Gastrocnemius medialis (tissue), 4 donors: ENCODE measurements around the gene HES4. TPM values are rescaled to one million over a fixed set of nuclear protein-coding genes. Genes with fewer than 3 reads are reported as not detected.
A peak's percentile ranks its signal among the peaks of the same experiment; 100 is the strongest.

Experiments
- ATAC-seq, 2 donors: fragments of 150-250 bp; one replicate each; pipeline ENCODE4 v1.9.1; 2016
- DNase-seq, 2 donors: peaks; one replicate each; pipeline ENCODE4 v3.0.0-alpha.2; 2019
- H3K27ac ChIP-seq, 4 donors: fragments of 200-600 bp; sonication (generic); 1 replicate in 1 of 4; 2 replicates in 3 of 4; pipeline ENCODE4 v1.5.1; 2016 to 2018; ENCODE audit warnings: mild to moderate bottlenecking in 2 of 4, moderate library complexity in 1 of 4
- H3K27me3 ChIP-seq, 3 donors: fragments of 200-600 bp; sonication (generic) in 2 of 3; 1 replicate in 1 of 3; 2 replicates in 2 of 3; pipeline versions ENCODE4 v1.5.1 to v1.6.0; 2016 to 2019; ENCODE audit warnings: mild to moderate bottlenecking in 1 of 3, moderate library complexity in 1 of 3
- H3K36me3 ChIP-seq, 2 donors: fragments of 200-600 bp; sonication (generic) in 1 of 2; one replicate each; pipeline ENCODE4 v1.5.1; 2017 to 2018
- H3K4me1 ChIP-seq, 2 donors: fragments of 200-600 bp; sonication (generic) in 1 of 2; one replicate each; pipeline ENCODE4 v1.5.1; 2016 to 2017; ENCODE audit warnings: mild to moderate bottlenecking in 2 of 2
- H3K4me3 ChIP-seq, 4 donors: fragments of 200-600 bp; sonication (generic) in 3 of 4; 1 replicate in 1 of 4; 2 replicates in 3 of 4; pipeline ENCODE4 v1.5.1; 2016 to 2019; ENCODE audit warnings: mild to moderate bottlenecking in 2 of 4
- H3K9me3 ChIP-seq, 3 donors: fragments of 200-600 bp; sonication (generic) in 2 of 3; 1 replicate in 1 of 3; 2 replicates in 2 of 3; pipeline ENCODE4 v1.5.1; 2016 to 2019
- CTCF ChIP-seq, 5 experiments: fragments of 450-650 bp in 3 of 5; fragments of 200-600 bp in 2 of 5; sonication (generic) in 2 of 5; IDR thresholded peaks in 4 of 5; conservative IDR thresholded peaks in 1 of 5; 1 replicate in 4 of 5; 2 replicates in 1 of 5; pipeline ENCODE4 v1.5.1; 2016 to 2019; ENCODE audit warnings: antibody characterized with exemption in 5 of 5, mild to moderate bottlenecking in 3 of 5, moderate library complexity in 3 of 5
- POLR2A ChIP-seq, 2 donors: fragments of 450-650 bp; IDR thresholded peaks; one replicate each; pipeline ENCODE4 v1.6.1; 2017; ENCODE audit warnings: antibody characterized with exemption in 2 of 2, mild to moderate bottlenecking in 2 of 2, moderate library complexity in 2 of 2
- in situ Hi-C, 4 donors: fragments of 200-750 bp; cut with MboI; loops; one replicate each; pipeline versions ENCODE4 v1.15.0 to v1.8.0; 2017; ENCODE audit warnings: low sequenced_read_pairs in 4 of 4
- intact Hi-C: fragments of 100-400 bp; cut with DNase I; formaldehyde crosslinking; loops from one replicate; pipeline ENCODE4 v1.15.1; 2023; ENCODE audit warnings: low total_unique reads
- total RNA-seq, 4 donors: library from RNA; depleted of rRNA; stranded (reverse); fragments of >200 nt; gene quantifications; one replicate each; pipeline versions ENCODE4 v1.1.0 to v1.2.3, GENCODE V29; 2016

Gene HES4
- total RNA-seq, 4 donors from 2014 or later: 6.4 to 17.4 (median 9.5) TPM

GRCh38 chr1:962381-963300 is 37.3 kb downstream of the HES4 start:
- Histone ChIP-seq H3K4me3 (no peak overlapping the region), H3K9me3 (no peaks in the 10 kb centered on the region), H3K27me3 (peaks cover 0 to 17% (median 0%) of the 10 kb centered on the region in 3 donors), H3K27ac (no peak overlapping the region), H3K36me3 (peaks cover 0 to 2% of the 10 kb centered on the region in 2 donors), H3K4me1 (peaks cover 14 to 26% of the 10 kb centered on the region in 2 donors)
- ATAC-seq (no peak), DNase-seq (peak in 1 of 2 donors; percentile 14)
- in situ Hi-C loops: no loop called here
- TF ChIP-seq CTCF (IDR thresholded peaks at IDR 0.05 in 4 of 5, conservative IDR thresholded peaks at IDR 0.05 in 1 of 5): no peak
- no peak for TF ChIP-seq POLR2A (IDR thresholded peaks at IDR 0.05)
- intact Hi-C loops: loop anchor here (5.0 kb wide), 1 partner anchor 55 kb away; no protein-coding TSS in a partner anchor

- ATAC-seq: no peak
- DNase-seq: no peak
- no peak for TF ChIP-seq CTCF (IDR thresholded peaks at IDR 0.05 in 4 of 5, conservative IDR thresholded peaks at IDR 0.05 in 1 of 5)
- no peak for TF ChIP-seq POLR2A (IDR thresholded peaks at IDR 0.05)
- no peaks in the 10 kb centered on the region for H3K9me3 ChIP-seq
- H3K36me3 ChIP-seq: peaks cover 0 to 12% of the 10 kb centered on the region in 2 donors
- H3K27me3 ChIP-seq: peaks cover 0 to 7% (median 0%) of the 10 kb centered on the region in 3 donors
- in situ Hi-C loops (no loop called here), intact Hi-C loops (loop anchor here (5.0 kb wide), 1 partner anchor 54 kb away; no protein-coding TSS in a partner anchor)
- peak overlapping the region; percentile 60 to 93 (median 88) for H3K4me3 ChIP-seq
- peaks cover 15 to 26% of the 10 kb centered on the region in 2 donors for H3K4me1 ChIP-seq
- no peak overlapping the region for H3K27ac ChIP-seq
These were observed 38.7 kb downstream of the HES4 start for GRCh38 chr1:961132-961669.

- Histone ChIP-seq H3K36me3 (peaks cover 0 to 18% of the 10 kb centered on the region in 2 donors), H3K27ac (peak within 1 kb of the TSS in 1 of 4 donors; percentile 43), H3K4me1 (peaks cover 13 to 24% of the 10 kb centered on the region in 2 donors), H3K4me3 (peak within 1 kb of the TSS; percentile 60 to 93 (median 88)), H3K9me3 (no peaks in the 10 kb centered on the region), H3K27me3 (peaks cover 0 to under 1% (median 0%) of the 10 kb centered on the region in 3 donors)
- no peak for TF ChIP-seq CTCF (IDR thresholded peaks at IDR 0.05 in 4 of 5, conservative IDR thresholded peaks at IDR 0.05 in 1 of 5)
- no peak for TF ChIP-seq POLR2A (IDR thresholded peaks at IDR 0.05)
- peak; percentile 45 to 55 for ATAC-seq
- in situ Hi-C loops: no loop called here
- DNase-seq: peak; percentile 46 to 62
- intact Hi-C loops: loop anchor here (5.0 kb wide), 1 partner anchor 53 kb away; no protein-coding TSS in a partner anchor
These were observed 39.4 kb downstream of the HES4 start, which contains the start of gene KLHL17 for GRCh38 chr1:960363-961131. Gene KLHL17, plus strand, starts transcription at chr1:960584. Its CDS starts 110 bp downstream, at chr1:960694.

- peak overlapping the region in 1 of 4 donors; percentile 43 for H3K27ac ChIP-seq
- in situ Hi-C loops (no loop called here), intact Hi-C loops (loop anchor here (5.0 to 10.0 kb wide), 2 partner anchors 53 to 355 kb away; no protein-coding TSS in a partner anchor)
- H3K4me1 ChIP-seq: peaks cover 13 to 24% of the 10 kb centered on the region in 2 donors
- H3K4me3 ChIP-seq: peak overlapping the region; percentile 60 to 93 (median 88)
- H3K9me3 ChIP-seq: no peaks in the 10 kb centered on the region
- peaks cover 0 to 25% of the 10 kb centered on the region in 2 donors for H3K36me3 ChIP-seq
- no peaks in the 10 kb centered on the region for H3K27me3 ChIP-seq
- no peak for TF ChIP-seq POLR2A (IDR thresholded peaks at IDR 0.05)
- TF ChIP-seq CTCF (IDR thresholded peaks at IDR 0.05 in 4 of 5, conservative IDR thresholded peaks at IDR 0.05 in 1 of 5): no peak
- DNase-seq (no peak), ATAC-seq (peak; percentile 11 to 34)
These were observed 40.0 kb downstream of the HES4 start for GRCh38 chr1:959731-960362.
